ENCODE measurements around the gene ZBTB16.

ZBTB16 gene

GRCh38 chr11:114085965-114086793, 26.7 kb downstream of the ZBTB16 start:
- DNase-seq, result no peak

- DNase-seq, result no peak
Measured at GRCh38 chr11:114087025-114087424, 27.5 kb downstream of the ZBTB16 start.

GRCh38 chr11:114088216-114088615, 28.7 kb downstream of the ZBTB16 start:
- no peak for DNase-seq

- no peak for DNase-seq
Measured at GRCh38 chr11:114088836-114089235, 29.3 kb downstream of the ZBTB16 start.

- no peak for DNase-seq
Measured at GRCh38 chr11:114089748-114090147, 30.2 kb downstream of the ZBTB16 start.

GRCh38 chr11:114090225-114090910, 30.9 kb downstream of the ZBTB16 start:
- no peak for DNase-seq

- no peak for DNase-seq
Measured at GRCh38 chr11:114090976-114091375, 31.5 kb downstream of the ZBTB16 start.

GRCh38 chr11:114091516-114092397, 32.2 kb downstream of the ZBTB16 start:
- no peak for DNase-seq

- DNase-seq, result no peak
Measured at GRCh38 chr11:114092478-114092877, 33.0 kb downstream of the ZBTB16 start.

GRCh38 chr11:114092953-114093352, 33.4 kb downstream of the ZBTB16 start:
- no peak for DNase-seq

GRCh38 chr11:114094516-114094915, 35.0 kb downstream of the ZBTB16 start:
- DNase-seq, result no peak

GRCh38 chr11:114095899-114096298, 36.4 kb downstream of the ZBTB16 start:
- no peak for DNase-seq

GRCh38 chr11:114097832-114098231, 38.3 kb downstream of the ZBTB16 start:
- no peak for DNase-seq

- no peak for DNase-seq
Measured at GRCh38 chr11:114098927-114099326, 39.4 kb downstream of the ZBTB16 start.

GRCh38 chr11:114099392-114100178, 40.1 kb downstream of the ZBTB16 start:
- DNase-seq, result no peak

- no peak for DNase-seq
Measured at GRCh38 chr11:114102993-114103896, 43.7 kb downstream of the ZBTB16 start.

GRCh38 chr11:114105611-114106010, 46.1 kb downstream of the ZBTB16 start:
- no peak for DNase-seq

- DNase-seq, result no peak
Measured at GRCh38 chr11:114106047-114106446, 46.5 kb downstream of the ZBTB16 start.

- no peak for DNase-seq
Measured at GRCh38 chr11:114106986-114107385, 47.5 kb downstream of the ZBTB16 start.

GRCh38 chr11:114108501-114109205, 49.1 kb downstream of the ZBTB16 start:
- DNase-seq, result no peak

Measured in stimulated activated CD4-positive, alpha-beta T cell treated with anti-CD3 and anti-CD28 coated beads, Interleukin-2, amount 100 ng/mL, for 24 hours (primary cell).